SH-SY5Y (cell line): Measurements from ENCODE around the gene GTF3C1.

Source experiments
- GATA2 ChIP-seq: IDR thresholded peaks from 2 replicates; pipeline ENCODE4 v1.6.1; 2011; ENCODE audit warnings: mild to moderate bottlenecking, low read depth, low read length
- GATA3 ChIP-seq: IDR thresholded peaks from 2 replicates; pipeline ENCODE4 v1.6.1; 2011; ENCODE audit warnings: low read depth, mild to moderate bottlenecking, low read length, moderate library complexity

- TF ChIP-seq GATA2 (no peak), GATA3 (no peak)
Measured at GRCh38 chr16:27449434-27450195, 100.1 kb downstream of the GTF3C1 start.
